Right atrium auricular region (tissue), 2 donors: Measurements from ENCODE around the gene DNAH12. TPM values are rescaled to one million over a fixed set of nuclear protein-coding genes. Genes with fewer than 3 reads are reported as not detected.

Experiments
- DNase-seq: peaks from one replicate; pipeline ENCODE4 v3.0.0-alpha.2; 2019; ENCODE audit warnings: low spot score
- H3K27ac ChIP-seq, 2 donors: fragments of 200-600 bp; sonication (generic); 1 replicate in 1 of 2; 2 replicates in 1 of 2; pipeline ENCODE4 v1.5.1; 2016 to 2019
- H3K27me3 ChIP-seq, 2 donors: fragments of 200-600 bp; sonication (generic); one replicate each; pipeline versions ENCODE4 v1.5.1 to v1.6.0; 2017 to 2019
- H3K36me3 ChIP-seq: fragments of 200-600 bp; sonication (generic); one replicate; pipeline ENCODE4 v1.5.1; 2016
- H3K4me1 ChIP-seq, 2 donors: fragments of 200-600 bp; sonication (generic); one replicate each; pipeline versions ENCODE4 v1.5.1 to v1.6.0; 2017 to 2019
- H3K4me3 ChIP-seq, 2 donors: fragments of 200-600 bp; sonication (generic); 1 replicate in 1 of 2; 2 replicates in 1 of 2; pipeline ENCODE4 v1.5.1; 2017 to 2019; ENCODE audit warnings: mild to moderate bottlenecking in 1 of 2, moderate library complexity in 1 of 2
- H3K9me3 ChIP-seq, 2 donors: fragments of 200-600 bp; sonication (generic); one replicate each; pipeline ENCODE4 v1.5.1; 2019
- CTCF ChIP-seq, 2 donors: fragments of 200-600 bp; sonication (generic); IDR thresholded peaks; one replicate each; pipeline ENCODE4 v1.5.1; 2019; ENCODE audit warnings: antibody characterized with exemption in 2 of 2
- total RNA-seq, 2 donors: library from RNA; depleted of rRNA; stranded (reverse); fragments of >200 nt; gene quantifications; one replicate each; pipeline ENCODE4 v1.1.0, GENCODE V29; 2016

The DNAH12 gene
- total RNA-seq, 2 donors from 2014 or later: 0.08 TPM; not detected in 1

- peaks cover 9% of the 10 kb centered on the region for H3K36me3 ChIP-seq
- H3K4me3 ChIP-seq: peak overlapping the region; percentile 75 to 94
- H3K27me3 ChIP-seq: no peaks in the 10 kb centered on the region
- no peak for DNase-seq
- peaks cover 2 to 30% of the 10 kb centered on the region in 2 donors for H3K4me1 ChIP-seq
- peak overlapping the region; percentile 88 to 91 for H3K27ac ChIP-seq
- H3K9me3 ChIP-seq: no peaks in the 10 kb centered on the region
- no peak for TF ChIP-seq CTCF (IDR thresholded peaks at IDR 0.05)
Measured at GRCh38 chr3:57555306-57555705, 11.2 kb upstream of the DNAH12 start.

DNA sequence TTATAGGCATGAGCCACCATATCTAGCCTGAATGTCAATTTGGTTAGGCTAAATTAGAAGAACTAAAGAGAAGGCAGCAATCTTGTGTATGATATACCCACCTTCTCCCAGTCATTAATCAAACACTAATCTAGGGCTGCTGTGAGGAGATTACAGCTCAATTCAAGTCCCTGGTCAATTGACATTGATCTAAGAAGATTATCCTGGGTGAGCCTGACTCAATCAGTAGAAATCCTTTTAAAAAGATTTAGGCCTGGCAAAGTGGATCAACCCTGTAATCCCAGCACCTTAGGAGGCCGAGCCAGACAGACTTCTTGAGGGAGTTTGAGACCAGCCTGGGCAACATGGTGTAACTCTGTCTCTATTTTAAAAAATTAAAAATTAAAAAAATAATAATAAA, 2.5 kb upstream of the DNAH12 start:
- no peak overlapping the region for H3K27ac ChIP-seq
- no peaks in the 10 kb centered on the region for H3K36me3 ChIP-seq
- H3K4me3 ChIP-seq: no peak overlapping the region
- no peak for DNase-seq
- H3K4me1 ChIP-seq: peaks cover 0 to 19% of the 10 kb centered on the region in 2 donors
- no peaks in the 10 kb centered on the region for H3K27me3 ChIP-seq
- no peaks in the 10 kb centered on the region for H3K9me3 ChIP-seq
- TF ChIP-seq CTCF (IDR thresholded peaks at IDR 0.05): no peak

DNA sequence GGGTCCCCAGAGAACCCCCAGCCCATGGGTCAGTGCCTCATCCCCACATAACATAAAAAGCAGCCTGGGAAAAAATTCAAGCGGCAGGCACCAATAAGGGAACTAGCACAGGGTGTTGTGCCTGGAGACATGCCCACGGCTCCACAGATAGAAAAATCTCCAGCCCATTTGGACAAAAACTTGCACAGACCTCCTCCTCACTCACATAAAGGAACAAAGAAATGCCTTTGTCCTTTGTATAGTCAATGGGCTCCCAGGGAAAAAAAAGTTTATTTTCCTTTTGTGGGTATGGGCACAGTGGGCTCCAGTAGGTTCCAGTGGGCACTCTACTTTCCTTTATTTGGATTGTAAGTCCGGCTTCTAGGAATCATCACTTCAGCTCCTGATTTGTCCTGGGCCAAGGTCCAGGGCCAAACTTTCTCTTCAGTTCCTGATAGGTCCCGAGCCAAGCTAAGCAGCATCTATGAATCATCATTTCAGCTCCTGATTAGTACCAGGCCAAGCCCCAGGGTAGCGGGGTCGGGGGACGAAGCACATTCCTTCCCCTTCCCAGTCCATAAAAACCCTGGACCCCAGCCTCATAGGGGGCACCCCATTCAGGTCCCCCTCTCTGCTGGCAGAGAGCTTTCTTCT, 1.6 kb upstream of the DNAH12 start:
- no peak for TF ChIP-seq CTCF (IDR thresholded peaks at IDR 0.05)
- Histone ChIP-seq H3K4me1 (peaks cover 0 to 19% of the 10 kb centered on the region in 2 donors), H3K4me3 (no peak overlapping the region), H3K9me3 (no peaks in the 10 kb centered on the region), H3K27ac (no peak overlapping the region), H3K27me3 (no peaks in the 10 kb centered on the region), H3K36me3 (no peaks in the 10 kb centered on the region)
- DNase-seq: no peak

DNA sequence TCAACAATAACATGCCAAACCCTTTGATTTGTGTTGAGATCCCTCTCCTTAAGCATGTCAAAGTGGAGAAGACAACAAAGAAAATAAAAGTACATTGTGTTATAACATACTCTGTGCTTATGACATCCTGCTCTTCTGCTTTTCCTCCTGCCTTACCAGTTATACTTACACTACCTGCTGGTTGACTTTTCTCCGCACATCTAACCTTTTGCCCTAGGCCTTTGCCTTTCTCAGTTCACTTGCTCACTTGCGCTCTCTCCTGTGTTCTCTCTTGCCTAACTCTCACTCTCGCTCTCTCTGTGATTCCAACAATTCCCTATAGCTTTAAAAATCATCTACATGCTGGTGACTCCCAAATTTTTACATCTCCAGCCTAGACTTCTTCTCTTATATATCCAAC, 5.7 kb downstream of the DNAH12 start:
- H3K4me3 ChIP-seq: no peak overlapping the region
- no peak for DNase-seq

DNA sequence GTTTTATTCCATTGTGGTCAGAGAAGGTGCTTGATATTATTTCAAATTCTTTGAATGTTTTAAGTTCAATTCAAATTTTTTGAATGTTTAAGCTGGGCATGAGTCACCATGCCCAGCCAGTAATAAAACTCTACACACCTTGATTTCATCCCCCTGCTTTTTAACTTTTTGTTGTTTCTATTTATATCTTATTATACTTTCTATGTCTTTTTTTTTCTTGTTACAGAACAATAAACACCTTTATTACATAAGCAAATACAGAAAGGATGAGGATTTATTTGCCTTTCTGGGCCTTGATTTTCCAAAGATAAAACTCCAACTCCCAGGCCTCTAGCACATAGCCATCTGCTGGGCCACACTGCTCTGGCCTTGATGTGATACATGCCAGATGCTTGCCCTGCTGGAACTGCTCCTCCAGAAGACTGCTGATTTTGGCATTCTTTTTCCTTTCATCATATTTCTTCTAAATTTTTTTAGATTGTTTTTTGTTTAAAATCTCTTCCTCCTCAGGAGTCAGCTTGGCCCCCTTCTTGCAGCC, 14.0 kb downstream of the DNAH12 start:
- H3K27ac ChIP-seq: no peak overlapping the region
- H3K4me1 ChIP-seq: no peaks in the 10 kb centered on the region
- H3K4me3 ChIP-seq: no peak overlapping the region
- no peaks in the 10 kb centered on the region for H3K9me3 ChIP-seq
- TF ChIP-seq CTCF (IDR thresholded peaks at IDR 0.05): no peak
- H3K27me3 ChIP-seq: no peaks in the 10 kb centered on the region
- DNase-seq: no peak
- no peaks in the 10 kb centered on the region for H3K36me3 ChIP-seq

More for the DNA sequence above, 5.7 kb downstream of the DNAH12 start:
- no peak for TF ChIP-seq CTCF (IDR thresholded peaks at IDR 0.05)
- H3K27me3 ChIP-seq: no peaks in the 10 kb centered on the region
- no peaks in the 10 kb centered on the region for H3K9me3 ChIP-seq
- no peaks in the 10 kb centered on the region for H3K4me1 ChIP-seq
- no peak overlapping the region for H3K27ac ChIP-seq
- H3K36me3 ChIP-seq: no peaks in the 10 kb centered on the region
